ENCODE results near the gene RRAGC. TPM values are rescaled to one million over a fixed set of nuclear protein-coding genes. Genes with fewer than 3 reads are reported as not detected.
A peak's percentile ranks its signal among the peaks of the same experiment; 100 is the strongest.

The RRAGC gene
- total and polyA plus RNA-seq, 9 of the 15 experiments (the other 6 are each of a cell fraction or from before 2014, with no cell fraction given) = 3.9 to 16.9 (median 10.9) TPM

- peak in 1 of 3 experiments; percentile 11; a peak in 1 of 6 replicates for TF ChIP-seq ZBTB11 (CRISPR knock-in tag; IDR thresholded peaks at IDR 0.05)
- TF ChIP-seq HNRNPLL (IDR thresholded peaks at IDR 0.05; ENCODE audit: low read depth, low read length, poor library complexity, severe bottlenecking) = peak; percentile 40
- no peak for TF ChIP-seq ZFP30 (CRISPR knock-in tag; IDR thresholded peaks at IDR 0.05; ENCODE audit: borderline replicate concordance)
- no peak for TF ChIP-seq HDGF (IDR thresholded peaks at IDR 0.05)
- no peak for TF ChIP-seq RBM25 (IDR thresholded peaks at IDR 0.05; ENCODE audit: low read depth, low read length, severe bottlenecking)
- TF ChIP-seq SRSF1 (IDR thresholded peaks at IDR 0.05; ENCODE audit: low read depth, low read length) = no peak
- no peak for TF ChIP-seq NFYB (IDR thresholded peaks at IDR 0.05; ENCODE audit: extremely low read depth, insufficient read length)
- no peak for TF ChIP-seq RB1 (IDR thresholded peaks at IDR 0.05; ENCODE audit: low read depth)
- TF ChIP-seq NRF1 (conservative IDR thresholded peaks at IDR 0.05 in 1 of 2, IDR thresholded peaks at IDR 0.05 in 1 of 2) = 0 out of 4 replicates have a peak, but pooled peaks have one; percentile 18 to 26
- TF ChIP-seq, protein P1, sequence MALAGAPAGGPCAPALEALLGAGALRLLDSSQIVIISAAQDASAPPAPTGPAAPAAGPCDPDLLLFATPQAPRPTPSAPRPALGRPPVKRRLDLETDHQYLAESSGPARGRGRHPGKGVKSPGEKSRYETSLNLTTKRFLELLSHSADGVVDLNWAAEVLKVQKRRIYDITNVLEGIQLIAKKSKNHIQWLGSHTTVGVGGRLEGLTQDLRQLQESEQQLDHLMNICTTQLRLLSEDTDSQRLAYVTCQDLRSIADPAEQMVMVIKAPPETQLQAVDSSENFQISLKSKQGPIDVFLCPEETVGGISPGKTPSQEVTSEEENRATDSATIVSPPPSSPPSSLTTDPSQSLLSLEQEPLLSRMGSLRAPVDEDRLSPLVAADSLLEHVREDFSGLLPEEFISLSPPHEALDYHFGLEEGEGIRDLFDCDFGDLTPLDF (CRISPR knock-in tag; IDR thresholded peaks at IDR 0.05) = no peak
- TF ChIP-seq KDM5B (IDR thresholded peaks at IDR 0.05; ENCODE audit: insufficient replicate concordance, low read depth, low read length) = peak; percentile 3
- no peak for TF ChIP-seq LCOR (CRISPR knock-in tag; IDR thresholded peaks at IDR 0.05)
- no peak for TF ChIP-seq JUN (IDR thresholded peaks at IDR 0.05; ENCODE audit: borderline replicate concordance, low read depth, low read length)
- TF ChIP-seq JUN (CRISPR knock-in tag; IDR thresholded peaks at IDR 0.05; ENCODE audit: borderline replicate concordance) = peak; percentile 29; the same call in 1 of the 2 replicates
- 0 out of 2 replicates have a peak, but pooled peaks have one; percentile 38 for TF ChIP-seq KLF6 (CRISPR knock-in tag; IDR thresholded peaks at IDR 0.05; ENCODE audit: borderline replicate concordance)
- peak; percentile 51 for TF ChIP-seq HMGN3 (IDR thresholded peaks at IDR 0.05; ENCODE audit: borderline replicate concordance, extremely low read depth, insufficient read length, low read depth, low read length)
These were observed 575 bp downstream of the RRAGC start (continued) for GRCh38 chr1:38858833-38859560.
